ENCODE data around the gene CAMK1G.
A peak's percentile ranks its signal among the peaks of the same experiment; 100 is the strongest.

Gene CAMK1G

DNA sequence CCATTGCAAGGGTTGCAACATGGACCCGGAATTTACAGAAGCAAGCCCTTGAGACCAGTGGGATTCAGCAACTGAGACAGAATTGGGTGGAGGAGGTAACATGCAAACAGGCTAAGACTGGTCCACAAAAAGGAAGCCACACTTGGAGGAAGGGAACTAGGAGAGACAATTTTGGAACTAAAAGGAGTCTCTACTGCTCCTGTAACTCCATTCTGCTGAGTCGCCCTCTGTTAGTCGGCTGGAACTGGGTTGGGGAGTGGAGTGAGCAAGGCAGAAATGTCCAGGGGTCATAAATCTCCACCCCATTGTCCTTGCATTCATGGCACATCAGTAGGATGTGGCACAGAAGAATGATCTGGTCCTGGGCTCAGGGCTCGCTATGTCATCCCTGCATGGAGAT is 63.6 kb downstream of the CAMK1G start:
- no peak for TF ChIP-seq POLR2AphosphoS5 (IDR thresholded peaks at IDR 0.05; ENCODE audit: low read depth, low read length)
- TF ChIP-seq, protein P1, sequence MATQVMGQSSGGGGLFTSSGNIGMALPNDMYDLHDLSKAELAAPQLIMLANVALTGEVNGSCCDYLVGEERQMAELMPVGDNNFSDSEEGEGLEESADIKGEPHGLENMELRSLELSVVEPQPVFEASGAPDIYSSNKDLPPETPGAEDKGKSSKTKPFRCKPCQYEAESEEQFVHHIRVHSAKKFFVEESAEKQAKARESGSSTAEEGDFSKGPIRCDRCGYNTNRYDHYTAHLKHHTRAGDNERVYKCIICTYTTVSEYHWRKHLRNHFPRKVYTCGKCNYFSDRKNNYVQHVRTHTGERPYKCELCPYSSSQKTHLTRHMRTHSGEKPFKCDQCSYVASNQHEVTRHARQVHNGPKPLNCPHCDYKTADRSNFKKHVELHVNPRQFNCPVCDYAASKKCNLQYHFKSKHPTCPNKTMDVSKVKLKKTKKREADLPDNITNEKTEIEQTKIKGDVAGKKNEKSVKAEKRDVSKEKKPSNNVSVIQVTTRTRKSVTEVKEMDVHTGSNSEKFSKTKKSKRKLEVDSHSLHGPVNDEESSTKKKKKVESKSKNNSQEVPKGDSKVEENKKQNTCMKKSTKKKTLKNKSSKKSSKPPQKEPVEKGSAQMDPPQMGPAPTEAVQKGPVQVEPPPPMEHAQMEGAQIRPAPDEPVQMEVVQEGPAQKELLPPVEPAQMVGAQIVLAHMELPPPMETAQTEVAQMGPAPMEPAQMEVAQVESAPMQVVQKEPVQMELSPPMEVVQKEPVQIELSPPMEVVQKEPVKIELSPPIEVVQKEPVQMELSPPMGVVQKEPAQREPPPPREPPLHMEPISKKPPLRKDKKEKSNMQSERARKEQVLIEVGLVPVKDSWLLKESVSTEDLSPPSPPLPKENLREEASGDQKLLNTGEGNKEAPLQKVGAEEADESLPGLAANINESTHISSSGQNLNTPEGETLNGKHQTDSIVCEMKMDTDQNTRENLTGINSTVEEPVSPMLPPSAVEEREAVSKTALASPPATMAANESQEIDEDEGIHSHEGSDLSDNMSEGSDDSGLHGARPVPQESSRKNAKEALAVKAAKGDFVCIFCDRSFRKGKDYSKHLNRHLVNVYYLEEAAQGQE (IDR thresholded peaks at IDR 0.05; ENCODE audit: insufficient read depth in 1 of 2, low read depth in 2 of 2, low read length in 2 of 2), result no peak
- no peak for TF ChIP-seq FOXP2 (optimal IDR thresholded peaks at IDR 0.05; ENCODE audit: borderline replicate concordance, extremely low read depth, extremely low read length, insufficient read depth)
- no peak for TF ChIP-seq SIN3A (IDR thresholded peaks at IDR 0.05; ENCODE audit: borderline replicate concordance, insufficient read depth, low read length)
- TF ChIP-seq TAF1 (IDR thresholded peaks at IDR 0.05; ENCODE audit: borderline replicate concordance, insufficient read depth, low read length), result no peak

GRCh38 chr1:209648346-209648745 is 64.8 kb downstream of the CAMK1G start:
- TF ChIP-seq TAF1 (IDR thresholded peaks at IDR 0.05; ENCODE audit: borderline replicate concordance, insufficient read depth, low read length) (no peak), FOXP2 (optimal IDR thresholded peaks at IDR 0.05; ENCODE audit: borderline replicate concordance, extremely low read depth, extremely low read length, insufficient read depth) (no peak), POLR2AphosphoS5 (IDR thresholded peaks at IDR 0.05; ENCODE audit: low read depth, low read length) (no peak), SIN3A (IDR thresholded peaks at IDR 0.05; ENCODE audit: borderline replicate concordance, insufficient read depth, low read length) (no peak)
- TF ChIP-seq, protein P1 (IDR thresholded peaks at IDR 0.05; ENCODE audit: insufficient read depth in 1 of 2, low read depth in 2 of 2, low read length in 2 of 2), result no peak

DNA sequence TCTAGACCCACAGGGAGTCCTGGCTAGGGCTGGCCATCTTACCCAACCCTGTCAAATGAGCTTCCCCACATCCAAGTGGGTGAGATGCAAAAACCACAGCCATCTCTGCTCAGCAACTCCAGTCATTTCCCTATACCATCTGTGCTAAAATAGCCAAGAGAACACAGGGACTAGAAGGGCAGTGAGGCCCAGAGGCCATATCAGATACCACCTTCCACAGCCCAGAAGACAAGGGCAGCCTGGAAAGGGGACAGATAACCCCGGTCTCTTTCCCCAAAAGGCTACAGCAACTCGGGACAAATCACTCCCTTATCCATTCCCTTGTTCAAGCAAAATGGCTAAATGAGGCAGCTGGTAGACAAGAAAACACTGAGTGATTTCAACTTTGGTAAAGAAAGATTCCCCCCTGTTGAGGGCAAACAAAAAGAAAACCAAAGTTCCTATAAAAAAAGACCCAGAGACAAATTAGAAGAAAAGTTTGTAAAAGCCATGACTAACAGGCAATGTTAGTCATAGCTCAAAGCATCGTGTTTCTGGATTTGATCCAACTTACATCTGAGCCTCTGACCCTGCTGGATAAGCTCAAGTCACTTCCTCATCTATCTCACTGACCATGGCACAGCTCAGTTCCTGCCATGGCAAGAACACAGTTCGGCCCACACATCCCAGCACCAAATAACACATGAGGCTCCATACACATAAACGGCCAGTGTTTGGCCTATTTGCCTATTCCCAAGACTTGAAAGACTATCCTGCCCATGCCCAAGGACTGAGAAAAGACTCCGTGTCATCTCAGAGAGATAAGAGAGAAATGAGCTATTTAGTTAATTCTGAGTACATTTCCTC is 65.6 kb downstream of the CAMK1G start:
- TF ChIP-seq, protein P1 (IDR thresholded peaks at IDR 0.05; ENCODE audit: insufficient read depth in 1 of 2, low read depth in 2 of 2, low read length in 2 of 2), result peak in 1 of 2 experiments; percentile 52; a peak in 1 of 4 replicates
- TF ChIP-seq POLR2AphosphoS5 (IDR thresholded peaks at IDR 0.05; ENCODE audit: low read depth, low read length), result no peak

DNA sequence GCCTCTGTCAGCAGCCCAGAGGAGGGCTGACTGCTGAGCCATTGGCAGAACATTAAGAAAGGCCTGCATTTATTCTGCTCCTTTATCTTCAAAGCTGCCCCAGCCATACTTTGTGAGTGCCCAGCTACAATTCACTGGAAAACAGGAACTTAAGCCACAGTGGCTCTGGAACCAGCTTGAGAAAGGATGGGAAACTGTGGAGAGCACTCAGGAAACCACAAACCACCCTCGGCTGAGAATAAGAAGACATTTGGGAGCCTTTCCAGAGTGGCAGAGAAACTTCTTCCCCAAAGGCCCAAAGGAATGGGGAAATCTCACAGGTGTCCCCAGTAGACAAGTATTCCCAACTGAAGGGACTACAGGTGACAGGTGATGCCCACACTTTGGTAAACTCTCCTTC is 66.9 kb downstream of the CAMK1G start:
- no peak for TF ChIP-seq FOXP2 (optimal IDR thresholded peaks at IDR 0.05; ENCODE audit: borderline replicate concordance, extremely low read depth, extremely low read length, insufficient read depth)
- TF ChIP-seq, protein P1 (IDR thresholded peaks at IDR 0.05; ENCODE audit: insufficient read depth in 1 of 2, low read depth in 2 of 2, low read length in 2 of 2), result no peak
- no peak for TF ChIP-seq POLR2AphosphoS5 (IDR thresholded peaks at IDR 0.05; ENCODE audit: low read depth, low read length)
- no peak for TF ChIP-seq TAF1 (IDR thresholded peaks at IDR 0.05; ENCODE audit: borderline replicate concordance, insufficient read depth, low read length)
- no peak for TF ChIP-seq SIN3A (IDR thresholded peaks at IDR 0.05; ENCODE audit: borderline replicate concordance, insufficient read depth, low read length)
